Skeletal muscle satellite cell (primary cell): Measurements from ENCODE around the gene PTPRT.

Source experiments
- H3K27me3 ChIP-seq: 2 replicates; pipeline ENCODE4 v1.7.0; 2013; ENCODE audit warnings: low read length; ENCODE audit not compliant: control insufficient read depth, insufficient read depth
- H3K36me3 ChIP-seq: 2 replicates; pipeline ENCODE4 v1.7.0; 2013; ENCODE audit warnings: mild to moderate bottlenecking, control low read depth, low read length; ENCODE audit not compliant: insufficient read depth
- H3K4me1 ChIP-seq: 2 replicates; pipeline ENCODE4 v1.7.0; 2013; ENCODE audit warnings: low read length; ENCODE audit not compliant: control insufficient read depth, insufficient read depth
- H3K4me2 ChIP-seq: 2 replicates; pipeline ENCODE4 v1.7.0; 2013; ENCODE audit warnings: mild to moderate bottlenecking, low read length
- H3K4me3 ChIP-seq: 2 replicates; pipeline ENCODE4 v1.7.0; 2013; ENCODE audit warnings: low read length
- H3K9ac ChIP-seq: 2 replicates; pipeline ENCODE4 v1.7.0; 2013; ENCODE audit warnings: mild to moderate bottlenecking, low read depth, low read length, moderate library complexity
- H3K9me3 ChIP-seq: replicated peaks from 2 replicates; pipeline ENCODE4 v1.7.0; 2013; ENCODE audit warnings: mild to moderate bottlenecking, control low read depth, low read length

Gene PTPRT

GRCh38 chr20:42190084-42190483 is 999.6 kb downstream of the PTPRT start:
- no peaks in the 10 kb centered on the region for H3K4me1 ChIP-seq
- H3K9me3 ChIP-seq = peaks cover 12% of the 10 kb centered on the region
- no peaks in the 10 kb centered on the region for H3K27me3 ChIP-seq
- H3K36me3 ChIP-seq = no peaks in the 10 kb centered on the region
- no peak overlapping the region for H3K4me3 ChIP-seq
- no peak overlapping the region for H3K9ac ChIP-seq
- H3K4me2 ChIP-seq = no peak overlapping the region

- Histone ChIP-seq H3K4me2 (no peak overlapping the region), H3K9ac (no peak overlapping the region), H3K36me3 (no peaks in the 10 kb centered on the region), H3K27me3 (no peaks in the 10 kb centered on the region), H3K9me3 (peaks cover 5% of the 10 kb centered on the region), H3K4me3 (no peak overlapping the region), H3K4me1 (no peaks in the 10 kb centered on the region)
Observed at GRCh38 chr20:42186337-42186736, 1003.4 kb downstream of the PTPRT start.

GRCh38 chr20:42183147-42183546 is 1006.6 kb downstream of the PTPRT start:
- no peaks in the 10 kb centered on the region for H3K27me3 ChIP-seq
- H3K4me3 ChIP-seq = no peak overlapping the region

GRCh38 chr20:42181064-42181463 is 1008.6 kb downstream of the PTPRT start:
- Histone ChIP-seq H3K27me3 (no peaks in the 10 kb centered on the region), H3K4me2 (no peak overlapping the region), H3K36me3 (no peaks in the 10 kb centered on the region), H3K4me1 (no peaks in the 10 kb centered on the region), H3K9ac (no peak overlapping the region), H3K9me3 (peaks cover 12% of the 10 kb centered on the region), H3K4me3 (no peak overlapping the region)

More at GRCh38 chr20:42183147-42183546, 1006.6 kb downstream of the PTPRT start:
- Histone ChIP-seq H3K9ac (no peak overlapping the region), H3K36me3 (no peaks in the 10 kb centered on the region), H3K4me2 (no peak overlapping the region), H3K4me1 (no peaks in the 10 kb centered on the region), H3K9me3 (peaks cover 14% of the 10 kb centered on the region)

- H3K4me1 ChIP-seq = no peaks in the 10 kb centered on the region
- H3K4me2 ChIP-seq = no peak overlapping the region
- no peaks in the 10 kb centered on the region for H3K27me3 ChIP-seq
- H3K4me3 ChIP-seq = no peak overlapping the region
- no peaks in the 10 kb centered on the region for H3K36me3 ChIP-seq
- H3K9me3 ChIP-seq = peaks cover 12% of the 10 kb centered on the region
- H3K9ac ChIP-seq = no peak overlapping the region
Observed at GRCh38 chr20:42179768-42180167, 1009.9 kb downstream of the PTPRT start.

GRCh38 chr20:42173440-42173839 is 1016.3 kb downstream of the PTPRT start:
- no peaks in the 10 kb centered on the region for H3K4me1 ChIP-seq
- H3K27me3 ChIP-seq = no peaks in the 10 kb centered on the region
- no peaks in the 10 kb centered on the region for H3K36me3 ChIP-seq
- no peak overlapping the region for H3K4me2 ChIP-seq
- no peak overlapping the region for H3K9ac ChIP-seq
- no peak overlapping the region for H3K4me3 ChIP-seq
- peaks cover 3% of the 10 kb centered on the region for H3K9me3 ChIP-seq

- H3K27me3 ChIP-seq = no peaks in the 10 kb centered on the region
- H3K9me3 ChIP-seq = peaks cover 25% of the 10 kb centered on the region
- H3K4me1 ChIP-seq = no peaks in the 10 kb centered on the region
- no peaks in the 10 kb centered on the region for H3K36me3 ChIP-seq
- no peak overlapping the region for H3K4me3 ChIP-seq
- H3K4me2 ChIP-seq = no peak overlapping the region
- H3K9ac ChIP-seq = no peak overlapping the region
Observed at GRCh38 chr20:42164121-42164890, 1025.4 kb downstream of the PTPRT start.

GRCh38 chr20:42161228-42161829 is 1028.4 kb downstream of the PTPRT start:
- Histone ChIP-seq H3K4me3 (no peak overlapping the region), H3K9ac (no peak overlapping the region), H3K27me3 (no peaks in the 10 kb centered on the region), H3K4me2 (no peak overlapping the region), H3K9me3 (peaks cover 35% of the 10 kb centered on the region), H3K4me1 (no peaks in the 10 kb centered on the region), H3K36me3 (no peaks in the 10 kb centered on the region)

GRCh38 chr20:42159808-42160207 is 1029.9 kb downstream of the PTPRT start:
- Histone ChIP-seq H3K36me3 (no peaks in the 10 kb centered on the region), H3K4me2 (no peak overlapping the region), H3K9me3 (peaks cover 28% of the 10 kb centered on the region), H3K4me3 (no peak overlapping the region), H3K4me1 (no peaks in the 10 kb centered on the region), H3K27me3 (no peaks in the 10 kb centered on the region), H3K9ac (no peak overlapping the region)

GRCh38 chr20:42158272-42158671 is 1031.4 kb downstream of the PTPRT start:
- peaks cover 32% of the 10 kb centered on the region for H3K9me3 ChIP-seq
- H3K4me3 ChIP-seq = no peak overlapping the region
- no peaks in the 10 kb centered on the region for H3K4me1 ChIP-seq
- H3K27me3 ChIP-seq = no peaks in the 10 kb centered on the region
- H3K9ac ChIP-seq = no peak overlapping the region
- H3K4me2 ChIP-seq = no peak overlapping the region
- H3K36me3 ChIP-seq = no peaks in the 10 kb centered on the region

GRCh38 chr20:42155586-42155985 is 1034.1 kb downstream of the PTPRT start:
- no peak overlapping the region for H3K4me3 ChIP-seq
- no peak overlapping the region for H3K9ac ChIP-seq
- no peaks in the 10 kb centered on the region for H3K27me3 ChIP-seq
- H3K9me3 ChIP-seq = peaks cover 19% of the 10 kb centered on the region
- H3K4me2 ChIP-seq = no peak overlapping the region
- no peaks in the 10 kb centered on the region for H3K4me1 ChIP-seq
- H3K36me3 ChIP-seq = no peaks in the 10 kb centered on the region

GRCh38 chr20:42152575-42152974 is 1037.1 kb downstream of the PTPRT start:
- Histone ChIP-seq H3K4me2 (no peak overlapping the region), H3K9me3 (peaks cover 15% of the 10 kb centered on the region), H3K4me1 (no peaks in the 10 kb centered on the region), H3K27me3 (no peaks in the 10 kb centered on the region), H3K9ac (no peak overlapping the region), H3K4me3 (no peak overlapping the region), H3K36me3 (no peaks in the 10 kb centered on the region)
